Activated T-helper 2 cell treated with anti-CD3 and anti-CD28 coated beads, Interferon-gamma antibody, Interleukin-2, Interleukin-4, amounts not matched to agents 10 μg/mL and 5 μg/mL and 100 μg/mL, durations not matched to agents 14 hours and 24 hours and 36 hours (primary cell): ENCODE measurements around the gene OPRD1. TPM values are rescaled to one million over a fixed set of nuclear protein-coding genes. Genes with fewer than 3 reads are reported as not detected.
A peak's percentile ranks its signal among the peaks of the same experiment; 100 is the strongest.

ENCODE experiments used
- DNase-seq: peaks from one replicate; pipeline ENCODE4 v3.0.0; 2021; ENCODE audit warnings: low spot score
- H3K27ac Mint-ChIP-seq: one replicate; pipeline ENCODE4 v1.8.0; 2021; ENCODE audit warnings: mixed read lengths
- H3K27me3 Mint-ChIP-seq: one replicate; pipeline ENCODE4 v1.8.0; 2021; ENCODE audit warnings: low read depth, mixed read lengths
- H3K36me3 Mint-ChIP-seq: one replicate; pipeline ENCODE4 v1.8.0; 2021; ENCODE audit warnings: low read depth, mixed read lengths
- H3K4me1 Mint-ChIP-seq: one replicate; pipeline ENCODE4 v1.8.0; 2021; ENCODE audit warnings: low read depth, mixed read lengths
- H3K4me3 Mint-ChIP-seq: one replicate; pipeline ENCODE4 v1.8.0; 2021; ENCODE audit warnings: low read depth, mild to moderate bottlenecking, moderate library complexity, mixed read lengths
- H3K9me3 Mint-ChIP-seq: one replicate; pipeline ENCODE4 v1.8.0; 2021; ENCODE audit warnings: mixed read lengths
- intact Hi-C: fragments of 100-400 bp; cut with micrococcal nuclease; formaldehyde crosslinking; loops from one replicate; pipeline ENCODE4 v1.15.1; 2023
- total RNA-seq: library from RNA; stranded (reverse); gene quantifications from 2 replicates; pipeline ENCODE4 v1.2.3, GENCODE V29; 2022

The OPRD1 gene
- total RNA-seq, 1 donor from 2014 or later, result not detected

DNA sequence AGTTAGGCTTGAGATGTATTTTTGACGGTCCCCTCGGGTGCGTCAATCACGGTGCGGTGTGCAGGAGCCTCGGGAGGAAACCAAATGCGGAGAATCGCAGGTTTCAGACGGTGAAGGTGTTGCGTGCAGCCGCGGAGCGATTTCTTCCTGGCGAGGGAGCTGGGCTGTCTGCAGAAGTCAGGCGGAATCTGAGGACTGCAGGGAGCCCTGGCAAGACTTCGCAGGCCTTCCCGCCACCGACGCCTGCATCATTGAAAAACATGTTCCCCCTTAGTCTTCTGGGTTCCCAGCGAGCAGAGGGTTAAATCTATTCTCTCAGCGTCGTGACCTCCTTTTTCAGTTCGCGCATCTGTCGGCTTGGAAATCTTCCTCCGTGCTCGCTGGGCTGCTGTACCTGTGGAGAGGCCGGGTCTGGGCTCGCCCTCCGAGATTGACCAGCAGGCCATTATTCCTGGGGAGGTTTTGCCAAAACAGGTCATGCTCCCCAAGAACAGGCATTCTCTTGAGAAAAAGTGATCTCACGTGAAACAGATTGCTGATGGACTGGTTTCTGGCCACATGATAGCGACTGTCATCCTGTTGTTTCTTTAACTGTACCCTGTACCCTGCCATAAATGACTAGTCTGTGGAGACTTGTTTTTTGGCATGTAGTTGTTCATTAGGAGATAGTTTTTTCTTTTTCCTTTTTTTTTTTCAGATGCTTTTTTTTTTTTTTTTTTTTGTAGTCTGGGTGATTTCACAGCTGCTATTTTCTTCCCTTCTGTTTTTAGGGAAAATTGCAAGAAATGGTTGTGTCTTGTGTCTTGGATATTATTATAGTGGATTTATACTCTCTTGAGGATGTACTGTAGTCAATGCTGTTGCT, 103.3 kb downstream of the OPRD1 start:
- peaks cover 40% of the 10 kb centered on the region for H3K4me1 Mint-ChIP-seq

DNA sequence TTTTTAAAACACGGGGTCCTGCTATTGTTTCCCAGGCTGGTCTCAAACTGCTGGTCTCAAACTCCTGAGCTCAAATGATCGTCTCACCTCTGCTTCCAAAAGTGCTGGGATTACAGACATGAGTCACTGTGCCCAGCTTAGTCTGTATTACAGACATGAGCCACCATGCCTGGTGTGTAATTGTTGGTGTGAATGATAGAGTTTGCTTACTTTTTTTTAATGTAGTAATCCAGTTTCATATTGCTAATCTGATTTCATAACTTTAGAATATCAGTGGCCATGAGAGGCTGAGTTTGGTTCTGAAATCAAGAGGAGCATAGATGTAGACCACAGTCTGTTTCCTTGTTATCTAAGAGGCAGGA, 105.8 kb downstream of the OPRD1 start:
- no peak overlapping the region for H3K4me3 Mint-ChIP-seq
- H3K27me3 Mint-ChIP-seq, result no peaks in the 10 kb centered on the region
- no peak for DNase-seq
- H3K4me1 Mint-ChIP-seq, result peaks cover 44% of the 10 kb centered on the region
- intact Hi-C loops, result loop anchor here (10.0 kb wide), 1 partner anchor 207 kb away; the partner anchor contains the start of gene TMEM200B
- no peaks in the 10 kb centered on the region for H3K9me3 Mint-ChIP-seq
- H3K36me3 Mint-ChIP-seq, result peaks cover 20% of the 10 kb centered on the region
- no peak overlapping the region for H3K27ac Mint-ChIP-seq

More for the DNA sequence above, 103.3 kb downstream of the OPRD1 start:
- DNase-seq, result peak; percentile 45
- H3K27ac Mint-ChIP-seq, result peak overlapping the region; percentile 91
- no peaks in the 10 kb centered on the region for H3K9me3 Mint-ChIP-seq
- intact Hi-C loops, result loop anchor here (1.0 to 10.0 kb wide), 2 partner anchors 47 to 210 kb away; partner anchors contain the start of gene TMEM200B
- H3K4me3 Mint-ChIP-seq, result peak overlapping the region; percentile 91
- no peaks in the 10 kb centered on the region for H3K27me3 Mint-ChIP-seq
- H3K36me3 Mint-ChIP-seq, result peaks cover 20% of the 10 kb centered on the region

Other genes with a start within 250 kb of the OPRD1 start
- 0.34 TPM in 2 replicates for gene RAB42, start 219.9 kb upstream of the OPRD1 start, total RNA-seq
- gene TAF12, start 169.1 kb upstream of the OPRD1 start, total RNA-seq, result 30.8 and 32.0 TPM in 2 replicates
- gene RNU11, start 163.6 kb upstream of the OPRD1 start, total RNA-seq, result not detected in 2 replicates
- gene GMEB1, start 143.4 kb upstream of the OPRD1 start, total RNA-seq, result 24.8 and 26.0 TPM in 2 replicates
- 88.2 and 98.4 TPM in 2 replicates for gene YTHDF2, start 75.2 kb upstream of the OPRD1 start, total RNA-seq
- gene EPB41, start 102.4 kb downstream of the OPRD1 start, total RNA-seq, result 62.6 and 68.0 TPM in 2 replicates